MG63 (cell line): ENCODE measurements around the gene SMAD3. TPM values are rescaled to one million over a fixed set of nuclear protein-coding genes. Genes with fewer than 3 reads are reported as not detected.

Experiments used
- DNase-seq: peaks from one replicate; pipeline ENCODE4 v3.0.0-alpha.2; 2020
- H3K27me3 ChIP-seq: fragments of 250-450 bp; sonication (Bioruptor Pico); 2 replicates; pipeline ENCODE4 v1.5.1; 2020; ENCODE audit warnings: mild to moderate bottlenecking, moderate library complexity
- H3K36me3 ChIP-seq: fragments of 250-450 bp; sonication (Bioruptor Pico); 2 replicates; pipeline ENCODE4 v1.5.1; 2020; ENCODE audit warnings: mild to moderate bottlenecking, moderate library complexity
- H3K4me3 ChIP-seq: fragments of 250-450 bp; sonication (Bioruptor Pico); 2 replicates; pipeline ENCODE4 v1.5.1; 2020; ENCODE audit warnings: mild to moderate bottlenecking, moderate library complexity
- H3K9me3 ChIP-seq: fragments of 250-450 bp; sonication (Bioruptor Pico); 2 replicates; pipeline ENCODE4 v1.5.1; 2020; ENCODE audit warnings: mild to moderate bottlenecking, moderate library complexity
- total RNA-seq: library from RNA; depleted of rRNA; stranded (reverse); fragments of >200 nt; shearing (Covaris generic); gene quantifications from 2 replicates; pipeline ENCODE4 v1.2.3, GENCODE V29; 2014; ENCODE audit warnings: low replicate concordance

The SMAD3 gene
- total RNA-seq, 1 experiment from 2014 or later: 38.2 TPM

DNA sequence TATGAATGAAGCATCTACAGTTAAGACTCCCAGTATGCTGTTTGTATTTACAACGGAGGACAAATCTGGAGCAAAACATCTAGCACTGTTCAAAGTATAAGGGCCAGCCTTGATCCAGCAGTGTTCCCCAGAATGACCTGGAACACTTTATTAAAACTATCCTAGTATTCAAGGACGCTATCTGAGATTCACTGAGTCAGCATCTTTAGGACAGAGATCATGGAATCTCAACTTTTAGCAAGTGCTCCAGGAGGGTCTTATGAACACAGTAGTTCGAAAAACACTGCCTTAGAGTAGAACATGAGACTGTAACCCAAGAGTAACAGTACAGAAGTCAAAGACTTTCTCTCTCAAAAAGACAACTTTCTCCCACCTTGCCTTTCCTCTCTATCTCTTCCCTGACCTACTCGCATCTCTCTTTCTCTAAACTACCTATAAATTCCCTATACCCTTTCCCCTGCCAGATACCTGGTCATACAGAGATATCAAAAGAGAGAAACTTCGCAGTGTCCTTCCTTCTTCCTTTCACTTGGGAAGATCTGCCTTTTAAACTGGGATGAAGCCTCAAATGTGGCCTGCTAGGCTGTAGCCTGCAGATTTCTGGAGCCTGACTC, 145.3 kb downstream of the SMAD3 start:
- H3K4me3 ChIP-seq: no peak overlapping the region
- peaks cover 25% of the 10 kb centered on the region for H3K36me3 ChIP-seq
- H3K27me3 ChIP-seq: no peaks in the 10 kb centered on the region
- no peaks in the 10 kb centered on the region for H3K9me3 ChIP-seq
- DNase-seq: no peak

DNA sequence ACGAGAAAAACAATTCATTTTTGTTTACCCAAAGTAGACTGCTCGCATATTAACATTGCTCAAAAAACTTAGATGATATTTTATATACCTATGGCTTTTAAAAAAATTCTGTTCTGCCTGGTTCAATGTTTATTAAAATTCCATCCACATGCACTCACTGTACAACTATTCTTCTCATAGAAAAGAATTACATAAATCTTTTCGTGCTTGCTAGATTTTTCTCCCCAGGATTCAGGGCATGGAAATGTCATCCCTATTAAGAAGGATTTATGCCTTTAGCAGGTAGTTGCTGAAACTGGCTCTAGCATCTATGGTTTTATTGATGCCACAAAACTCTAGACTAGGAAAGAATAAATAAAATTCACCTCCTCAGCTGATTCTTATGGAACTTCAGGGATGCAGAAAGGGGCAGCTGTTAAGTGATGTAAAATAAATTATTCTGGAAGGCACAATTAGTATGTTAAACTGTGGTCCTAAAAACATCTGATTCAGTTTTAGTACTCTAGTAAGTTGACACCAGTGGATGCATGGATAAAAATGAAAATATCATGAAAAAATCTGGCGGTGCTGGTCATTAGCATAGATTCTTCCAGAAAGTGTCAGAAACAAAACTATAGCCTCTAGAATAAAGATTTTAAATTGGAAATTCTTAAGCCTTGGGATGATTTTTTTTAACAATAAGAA, 147.4 kb downstream of the SMAD3 start:
- H3K9me3 ChIP-seq: no peaks in the 10 kb centered on the region
- no peak overlapping the region for H3K4me3 ChIP-seq
- no peak for DNase-seq
- no peaks in the 10 kb centered on the region for H3K27me3 ChIP-seq
- H3K36me3 ChIP-seq: peaks cover 12% of the 10 kb centered on the region

- Histone ChIP-seq H3K27me3 (no peaks in the 10 kb centered on the region), H3K4me3 (no peak overlapping the region), H3K36me3 (peaks cover 11% of the 10 kb centered on the region; the same call in 1 of the 2 replicates), H3K9me3 (no peaks in the 10 kb centered on the region)
- no peak for DNase-seq
These were observed 149.7 kb downstream of the SMAD3 start for GRCh38 chr15:67215102-67215501.

DNA sequence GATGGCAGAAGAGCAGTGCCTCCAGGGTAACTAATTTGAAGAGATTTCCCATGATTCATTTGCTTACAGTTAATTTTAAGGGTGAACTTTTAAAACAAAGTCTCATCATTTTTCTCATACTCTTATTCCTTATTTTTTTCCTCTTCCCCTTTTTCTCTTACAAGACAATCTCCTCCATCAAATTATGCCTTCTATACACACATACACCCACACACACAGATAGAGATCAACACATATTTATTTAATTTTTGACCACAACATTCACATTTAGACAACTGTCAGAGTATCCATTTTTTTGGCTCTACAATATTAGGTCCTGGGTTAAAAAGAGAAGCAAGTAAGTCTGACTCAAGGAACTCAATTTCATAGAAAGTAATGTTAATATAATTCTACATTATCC, 151.5 kb downstream of the SMAD3 start:
- no peaks in the 10 kb centered on the region for H3K27me3 ChIP-seq
- no peak overlapping the region for H3K4me3 ChIP-seq
- peaks cover 11% of the 10 kb centered on the region; the same call in 1 of the 2 replicates for H3K36me3 ChIP-seq
- no peak for DNase-seq
- no peaks in the 10 kb centered on the region for H3K9me3 ChIP-seq

DNA sequence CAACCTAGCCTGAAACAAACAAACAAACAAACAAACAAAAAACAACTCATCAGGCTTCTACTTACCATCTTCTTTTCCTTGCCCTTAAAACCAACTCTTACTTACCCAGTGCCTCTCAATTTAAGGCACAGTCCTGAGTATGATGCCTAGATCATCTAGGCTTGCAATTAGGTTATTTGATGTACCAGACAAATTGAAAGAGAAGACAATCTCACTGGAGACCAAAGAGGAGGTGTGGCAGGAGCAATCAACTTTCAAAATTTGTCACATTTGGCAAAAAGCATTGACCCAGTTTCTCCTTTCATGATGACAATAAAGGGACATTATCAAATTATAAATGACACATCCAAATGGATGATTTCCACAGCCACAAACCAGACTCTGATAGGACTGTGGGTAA, 153.0 kb downstream of the SMAD3 start:
- Histone ChIP-seq H3K36me3 (peaks cover 11% of the 10 kb centered on the region), H3K27me3 (no peaks in the 10 kb centered on the region), H3K4me3 (no peak overlapping the region), H3K9me3 (no peaks in the 10 kb centered on the region)
- DNase-seq: no peak

- Histone ChIP-seq H3K4me3 (no peak overlapping the region), H3K27me3 (no peaks in the 10 kb centered on the region), H3K9me3 (no peaks in the 10 kb centered on the region), H3K36me3 (peaks cover 14% of the 10 kb centered on the region)
- no peak for DNase-seq
These were observed 153.9 kb downstream of the SMAD3 start for GRCh38 chr15:67219288-67219687.

- no peaks in the 10 kb centered on the region for H3K9me3 ChIP-seq
These were observed 159.5 kb downstream of the SMAD3 start for GRCh38 chr15:67224889-67225288.

DNA sequence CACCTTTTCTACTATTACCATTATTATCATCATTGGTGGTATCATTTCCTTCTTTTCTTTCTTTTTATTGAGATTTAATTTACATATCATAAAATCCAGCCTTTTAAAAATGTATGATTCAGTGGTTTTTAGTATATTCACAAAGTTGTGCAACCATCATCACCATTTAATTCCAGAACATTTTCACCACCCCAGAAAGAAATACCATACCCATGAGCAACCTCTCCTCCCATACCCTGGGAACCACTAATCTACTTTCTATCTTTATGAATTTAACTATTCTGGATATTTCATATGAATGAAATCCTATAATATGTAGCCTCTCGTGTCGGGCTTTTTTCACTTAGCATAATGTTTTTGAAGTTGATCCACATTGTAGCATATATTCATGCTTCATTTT, 159.9 kb downstream of the SMAD3 start:
- Histone ChIP-seq H3K36me3 (peaks cover 26% of the 10 kb centered on the region), H3K4me3 (no peak overlapping the region), H3K27me3 (no peaks in the 10 kb centered on the region), H3K9me3 (no peaks in the 10 kb centered on the region)
- DNase-seq: no peak

More at GRCh38 chr15:67224889-67225288, 159.5 kb downstream of the SMAD3 start:
- H3K36me3 ChIP-seq: peaks cover 22% of the 10 kb centered on the region
- H3K27me3 ChIP-seq: no peaks in the 10 kb centered on the region
- DNase-seq: no peak
- no peak overlapping the region for H3K4me3 ChIP-seq

DNA sequence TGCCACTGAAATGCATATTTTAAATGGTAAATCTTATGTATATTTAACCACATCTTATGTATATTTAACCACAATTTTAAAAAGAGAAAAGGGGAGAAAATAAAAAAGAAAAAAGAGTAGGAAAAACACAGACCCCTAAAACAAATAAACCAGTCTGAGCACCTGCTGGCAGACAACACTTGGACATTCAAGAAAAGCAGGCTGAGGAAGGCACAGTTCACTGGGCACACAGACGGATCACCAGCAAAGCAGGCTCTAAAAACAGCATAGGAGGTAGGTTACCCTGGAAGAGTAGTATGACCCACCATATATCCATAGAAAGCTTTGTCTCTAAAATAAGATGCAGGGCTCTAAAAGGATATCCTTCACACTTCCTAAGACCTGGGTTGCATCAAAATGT, 162.0 kb downstream of the SMAD3 start:
- peaks cover 45% of the 10 kb centered on the region for H3K36me3 ChIP-seq
- no peaks in the 10 kb centered on the region for H3K9me3 ChIP-seq
- H3K27me3 ChIP-seq: no peaks in the 10 kb centered on the region
- H3K4me3 ChIP-seq: no peak overlapping the region
- no peak for DNase-seq

DNA sequence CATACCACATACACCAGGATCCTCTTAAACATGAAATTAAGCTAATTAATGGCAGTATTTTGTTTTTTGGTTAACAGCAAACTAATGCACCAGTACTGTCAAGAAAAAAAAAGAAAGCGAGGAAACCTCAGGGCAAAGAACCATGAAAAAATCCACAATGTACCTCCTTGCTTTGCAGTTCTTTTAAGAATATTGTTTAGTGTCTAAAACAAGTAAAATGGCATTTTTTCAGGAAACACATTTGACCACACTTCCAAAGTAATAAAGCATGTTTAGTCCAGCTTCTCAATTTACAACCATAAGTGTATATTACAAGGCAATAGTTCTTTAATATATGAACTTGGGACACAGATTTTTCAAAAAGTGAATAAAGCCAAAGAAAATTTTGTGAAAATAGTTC, 162.4 kb downstream of the SMAD3 start:
- Histone ChIP-seq H3K36me3 (peaks cover 49% of the 10 kb centered on the region), H3K4me3 (no peak overlapping the region), H3K27me3 (no peaks in the 10 kb centered on the region), H3K9me3 (no peaks in the 10 kb centered on the region)
- no peak for DNase-seq

GRCh38 chr15:67228286-67228685, 162.9 kb downstream of the SMAD3 start:
- H3K36me3 ChIP-seq: peaks cover 54% of the 10 kb centered on the region
- H3K9me3 ChIP-seq: no peaks in the 10 kb centered on the region
- no peaks in the 10 kb centered on the region for H3K27me3 ChIP-seq
- DNase-seq: no peak
- no peak overlapping the region for H3K4me3 ChIP-seq

DNA sequence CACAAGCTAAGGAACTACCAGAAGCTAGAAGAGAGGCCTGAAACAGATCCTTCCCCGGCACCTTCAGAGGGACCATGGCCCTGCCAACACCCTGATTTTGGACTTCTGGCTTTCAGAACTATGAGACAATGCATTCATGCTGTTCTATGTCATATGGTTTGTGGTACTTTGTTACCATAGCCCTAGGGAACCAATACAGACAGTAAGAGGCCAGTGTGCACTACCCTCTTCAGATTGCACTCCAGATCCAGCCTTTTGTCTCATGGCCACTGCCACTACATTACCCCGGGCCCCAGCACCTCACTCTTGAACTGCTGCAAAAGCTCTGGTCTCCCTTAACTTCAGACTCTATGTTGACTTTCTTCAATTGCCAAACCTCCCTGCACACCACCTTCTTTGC, 165.1 kb downstream of the SMAD3 start:
- H3K9me3 ChIP-seq: no peaks in the 10 kb centered on the region
- H3K36me3 ChIP-seq: peaks cover 63% of the 10 kb centered on the region
- no peaks in the 10 kb centered on the region for H3K27me3 ChIP-seq
- no peak overlapping the region for H3K4me3 ChIP-seq
- no peak for DNase-seq

DNA sequence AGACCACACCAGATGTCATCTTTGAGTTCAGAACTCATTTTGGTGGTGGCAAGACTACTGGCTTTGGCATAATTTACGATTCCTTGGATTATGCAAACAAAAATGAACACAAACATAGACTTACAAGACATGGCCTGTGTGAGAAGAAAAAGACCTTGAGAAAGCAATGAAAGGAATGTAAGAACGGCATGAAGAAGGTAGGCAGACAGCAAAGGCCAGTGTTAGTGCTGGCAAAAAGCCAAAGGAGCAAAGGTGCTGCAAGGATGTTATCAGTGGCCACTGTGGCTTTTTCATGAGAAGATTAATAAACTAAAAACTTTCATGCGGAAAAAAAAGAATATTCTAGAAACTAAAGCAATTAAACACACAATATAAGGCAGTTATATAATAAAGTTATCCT, 167.2 kb downstream of the SMAD3 start:
- peaks cover 60% of the 10 kb centered on the region for H3K36me3 ChIP-seq

DNA sequence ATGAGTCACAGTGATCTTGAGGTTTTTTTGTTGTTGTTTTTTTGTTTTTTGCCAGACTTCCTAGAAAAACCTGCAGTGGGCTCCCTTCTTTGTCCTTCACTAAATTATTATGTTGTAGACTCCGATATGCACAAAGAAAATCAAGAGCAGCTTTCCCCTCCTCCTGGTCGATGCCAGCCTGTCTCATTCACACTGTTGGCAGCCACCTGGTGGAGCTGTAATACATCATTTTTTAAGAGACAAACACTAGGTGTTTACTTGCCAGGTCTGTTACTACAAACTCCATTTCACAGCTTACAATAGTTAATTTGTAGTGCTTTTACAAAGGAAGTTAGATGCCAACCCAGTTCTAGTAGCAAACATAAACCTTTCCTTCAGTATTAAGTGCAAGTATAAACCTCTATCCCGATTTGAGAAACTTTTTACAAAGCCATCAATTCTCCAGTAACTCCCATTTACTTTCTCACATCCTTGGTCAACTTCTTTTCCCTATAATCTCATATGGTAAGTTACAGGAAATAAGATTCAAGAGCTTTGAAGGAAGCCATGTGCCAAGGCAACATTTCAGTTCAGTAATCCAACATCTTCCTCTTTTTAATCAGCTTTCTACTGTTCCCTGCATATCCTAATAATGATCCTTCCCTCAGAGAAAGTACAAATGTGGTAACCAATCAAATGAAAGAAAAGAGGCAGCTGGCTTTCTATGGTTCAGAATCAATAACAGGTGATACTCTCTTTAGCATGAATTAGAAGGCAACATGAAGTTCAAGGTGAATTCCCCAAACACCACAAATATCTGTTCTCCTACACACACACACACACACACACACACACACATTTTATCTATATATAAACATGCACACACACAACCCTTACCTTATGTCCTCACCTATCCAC, 175.1 kb downstream of the SMAD3 start:
- no peaks in the 10 kb centered on the region for H3K27me3 ChIP-seq
- no peak overlapping the region for H3K4me3 ChIP-seq
- H3K36me3 ChIP-seq: peaks cover 7% of the 10 kb centered on the region
- no peaks in the 10 kb centered on the region for H3K9me3 ChIP-seq
- no peak for DNase-seq

More for the DNA sequence above, 167.2 kb downstream of the SMAD3 start:
- H3K9me3 ChIP-seq: no peaks in the 10 kb centered on the region
- no peak overlapping the region for H3K4me3 ChIP-seq
- H3K27me3 ChIP-seq: no peaks in the 10 kb centered on the region
- DNase-seq: no peak

DNA sequence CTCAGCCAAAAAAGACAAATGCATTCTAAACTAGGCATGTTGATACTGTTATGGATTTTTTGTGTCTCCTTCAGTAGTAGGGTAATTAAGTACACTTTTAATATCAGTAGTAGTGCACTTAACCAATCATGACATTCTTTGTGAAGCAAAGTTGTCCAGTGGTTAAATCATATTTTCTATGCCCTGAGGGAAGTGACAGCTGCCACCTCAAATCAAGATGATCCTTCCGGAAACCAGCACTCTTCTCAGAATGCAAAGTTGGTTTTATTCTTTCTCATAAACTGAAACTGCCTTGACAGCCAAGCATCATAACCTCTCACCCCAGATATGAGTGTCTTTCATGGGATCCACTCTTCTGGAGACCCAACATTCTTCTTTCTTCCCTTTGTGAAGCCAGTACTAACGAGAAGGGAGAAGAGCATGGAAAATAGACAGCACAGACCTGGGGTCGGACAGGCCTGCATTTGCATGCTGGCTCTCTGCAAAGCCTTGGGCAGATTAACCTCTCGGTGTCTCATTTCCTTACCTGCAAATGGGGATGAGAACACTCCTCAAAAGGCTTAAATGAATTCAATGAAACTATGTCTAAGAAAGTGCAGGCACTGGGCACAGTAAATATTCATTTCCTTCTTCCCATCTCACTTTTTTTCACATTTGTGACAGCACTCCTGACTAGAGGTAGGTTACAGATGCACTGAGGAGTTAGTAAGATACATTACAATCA, 175.9 kb downstream of the SMAD3 start:
- H3K4me3 ChIP-seq: no peak overlapping the region
- no peak for DNase-seq
- H3K9me3 ChIP-seq: no peaks in the 10 kb centered on the region
- H3K36me3 ChIP-seq: peaks cover 7% of the 10 kb centered on the region; the same call in 1 of the 2 replicates
- no peaks in the 10 kb centered on the region for H3K27me3 ChIP-seq

DNA sequence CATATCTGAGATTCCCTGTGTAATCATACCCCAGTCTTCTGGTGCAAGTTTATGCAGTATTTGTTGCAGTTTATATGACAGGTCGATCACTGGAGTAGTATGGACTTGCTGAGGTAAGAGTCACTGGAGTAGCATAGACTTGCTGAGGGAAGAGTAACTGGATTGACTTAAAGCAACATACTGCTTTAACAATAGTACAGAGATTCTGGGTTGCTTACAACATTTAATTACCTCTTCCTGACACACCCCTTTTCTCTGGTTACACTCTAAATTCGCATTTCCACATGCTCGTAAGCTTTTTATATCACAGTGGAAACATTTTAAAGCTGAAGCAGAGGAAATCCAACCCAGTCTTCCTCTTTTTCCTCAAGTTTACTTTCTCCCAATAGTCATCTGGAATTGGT, 177.3 kb downstream of the SMAD3 start:
- no peaks in the 10 kb centered on the region for H3K27me3 ChIP-seq
- H3K9me3 ChIP-seq: peaks cover 6% of the 10 kb centered on the region
- no peak overlapping the region for H3K4me3 ChIP-seq
- peaks cover 17% of the 10 kb centered on the region for H3K36me3 ChIP-seq
- no peak for DNase-seq
